ENCODE measurements around the gene OAS2. TPM values are rescaled to one million over a fixed set of nuclear protein-coding genes. Genes with fewer than 3 reads are reported as not detected.
A peak's percentile ranks its signal among the peaks of the same experiment; 100 is the strongest.

OAS2 gene
- total RNA-seq, 2 experiments from 2014 or later, result 327 to 331 TPM

DNA sequence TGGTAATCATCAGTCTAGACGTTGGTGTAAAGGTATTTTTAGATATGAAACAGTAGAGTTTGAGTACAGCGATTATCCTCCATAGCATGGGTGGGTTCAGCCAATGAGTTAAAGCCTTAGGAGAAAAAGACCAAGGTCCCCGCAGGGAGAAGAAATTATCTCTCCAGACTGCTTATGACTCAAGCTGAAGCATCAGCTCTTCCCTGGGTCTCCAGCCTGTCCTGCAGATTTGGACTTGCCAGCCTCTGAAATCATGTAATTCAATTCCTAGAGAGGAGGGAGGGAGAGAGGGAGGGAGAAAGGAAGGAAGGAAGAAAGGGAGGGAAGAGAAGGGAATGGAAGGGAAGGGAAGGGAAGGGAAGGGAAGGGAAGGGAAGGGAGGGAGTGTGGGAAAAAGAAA lies 66.2 kb downstream of the OAS2 start:
- DNase-seq, result no peak
- CTCF ChIA-PET, result interaction anchor here (1.6 kb wide), 1 partner anchor 54 kb away, joined by 3 read pairs; no protein-coding TSS in a partner anchor
- H3K27ac Mint-ChIP-seq, result no peak overlapping the region
- no peak overlapping the region for H3K4me3 Mint-ChIP-seq
- peaks cover 5% of the 10 kb centered on the region for H3K4me1 Mint-ChIP-seq
- H3K27me3 Mint-ChIP-seq, result peaks cover 2% of the 10 kb centered on the region
- H3K36me3 Mint-ChIP-seq (ENCODE audit: low read depth), result no peaks in the 10 kb centered on the region
- H3K9me3 Mint-ChIP-seq, result no peaks in the 10 kb centered on the region
- POLR2A ChIA-PET, result no interaction called here

GRCh38 chr12:113048716-113049127 lies 70.4 kb downstream of the OAS2 start:
- Mint-ChIP-seq H3K4me3 (no peak overlapping the region), H3K9me3 (no peaks in the 10 kb centered on the region), H3K27ac (no peak overlapping the region), H3K27me3 (peaks cover 2% of the 10 kb centered on the region), H3K4me1 (no peaks in the 10 kb centered on the region), H3K36me3 (ENCODE audit: low read depth) (no peaks in the 10 kb centered on the region)
- POLR2A ChIA-PET, result no interaction called here
- CTCF ChIA-PET, result interaction anchor here (0.5 to 4.4 kb wide), 13 partner anchors 11 to 477 kb away, joined by 3 to 46 read pairs (median 4); no protein-coding TSS in a partner anchor
- DNase-seq, result peak; percentile 57

GRCh38 chr12:113049976-113050742 lies 71.8 kb downstream of the OAS2 start:
- CTCF ChIA-PET, result interaction anchor here (1.6 to 4.4 kb wide), 5 partner anchors 48 to 123 kb away, joined by 4 to 46 read pairs (median 8); no protein-coding TSS in a partner anchor
- no peaks in the 10 kb centered on the region for H3K9me3 Mint-ChIP-seq
- no peak for DNase-seq
- POLR2A ChIA-PET, result no interaction called here
- no peaks in the 10 kb centered on the region for H3K36me3 Mint-ChIP-seq (ENCODE audit: low read depth)
- H3K27me3 Mint-ChIP-seq, result peaks cover 10% of the 10 kb centered on the region
- H3K4me1 Mint-ChIP-seq, result no peaks in the 10 kb centered on the region
- H3K27ac Mint-ChIP-seq, result no peak overlapping the region
- no peak overlapping the region for H3K4me3 Mint-ChIP-seq

- Mint-ChIP-seq H3K9me3 (no peaks in the 10 kb centered on the region), H3K36me3 (ENCODE audit: low read depth) (no peaks in the 10 kb centered on the region), H3K27me3 (peaks cover 15% of the 10 kb centered on the region), H3K4me3 (no peak overlapping the region), H3K27ac (no peak overlapping the region), H3K4me1 (no peaks in the 10 kb centered on the region)
- no peak for DNase-seq
- ChIA-PET POLR2A (no interaction called here), CTCF (interaction anchor here (1.6 to 4.4 kb wide), 3 partner anchors 48 to 122 kb away, joined by 4 to 46 read pairs (median 4); no protein-coding TSS in a partner anchor)
Observed at GRCh38 chr12:113050795-113051194, 72.5 kb downstream of the OAS2 start.

DNA sequence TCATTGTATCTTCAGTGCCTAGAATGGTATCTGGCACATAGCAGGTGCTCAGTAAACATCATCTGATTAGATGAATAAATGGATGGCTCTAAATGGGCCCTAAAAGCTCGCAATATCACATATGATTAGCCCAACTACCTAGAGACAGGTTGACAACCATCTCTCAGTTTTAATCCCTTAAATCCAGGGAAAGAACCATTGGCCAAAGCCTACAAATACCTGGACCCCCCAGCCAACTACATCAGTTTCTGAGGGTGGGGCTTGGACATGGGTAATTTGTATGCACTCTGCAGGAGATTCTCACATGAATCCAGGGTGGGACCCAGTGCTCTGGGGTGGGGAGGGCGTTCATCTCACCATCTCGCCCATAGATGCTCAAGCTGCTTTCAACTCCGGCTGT lies 73.4 kb downstream of the OAS2 start:
- POLR2A ChIA-PET, result no interaction called here
- H3K36me3 Mint-ChIP-seq (ENCODE audit: low read depth), result no peaks in the 10 kb centered on the region
- peaks cover 2% of the 10 kb centered on the region for H3K4me1 Mint-ChIP-seq
- peaks cover 20% of the 10 kb centered on the region for H3K27me3 Mint-ChIP-seq
- no peak overlapping the region for H3K4me3 Mint-ChIP-seq
- DNase-seq, result no peak
- CTCF ChIA-PET, result interaction anchor here (1.6 to 4.4 kb wide), 2 partner anchors 47 to 121 kb away, joined by 4 to 46 read pairs; no protein-coding TSS in a partner anchor
- no peaks in the 10 kb centered on the region for H3K9me3 Mint-ChIP-seq
- H3K27ac Mint-ChIP-seq, result no peak overlapping the region

- Mint-ChIP-seq H3K4me3 (no peak overlapping the region), H3K4me1 (peaks cover 2% of the 10 kb centered on the region), H3K9me3 (no peaks in the 10 kb centered on the region), H3K36me3 (ENCODE audit: low read depth) (no peaks in the 10 kb centered on the region), H3K27ac (no peak overlapping the region), H3K27me3 (peaks cover 20% of the 10 kb centered on the region)
- ChIA-PET POLR2A (no interaction called here), CTCF (no interaction called here)
- DNase-seq, result no peak
Observed at GRCh38 chr12:113052326-113052725, 74.0 kb downstream of the OAS2 start.

DNA sequence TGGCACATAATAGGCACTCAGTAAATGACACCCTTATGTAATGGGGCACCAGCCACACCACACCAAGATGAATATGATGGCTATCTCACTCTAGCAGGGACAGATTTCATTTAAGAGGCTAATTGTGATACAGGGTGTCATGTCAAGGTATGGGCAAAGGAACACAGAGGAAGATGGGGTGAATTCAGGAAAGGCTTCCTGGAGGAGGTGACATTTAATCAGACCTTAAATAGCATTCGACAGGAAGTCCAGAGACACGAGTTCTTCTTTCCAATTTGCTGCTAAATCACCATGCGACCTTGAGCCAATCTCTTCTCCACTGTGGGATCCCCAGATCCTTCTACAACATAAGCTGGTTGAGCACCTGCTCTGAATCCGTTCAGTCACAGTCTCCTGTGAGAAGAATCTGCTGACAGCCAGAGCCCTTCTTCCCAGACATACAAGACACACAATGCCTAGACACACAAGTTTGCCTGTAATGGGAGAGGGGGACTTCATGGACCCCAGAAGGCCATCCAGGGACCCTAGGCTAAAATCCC lies 76.7 kb downstream of the OAS2 start:
- CTCF ChIA-PET, result no interaction called here
- POLR2A ChIA-PET, result no interaction called here
- Mint-ChIP-seq H3K36me3 (ENCODE audit: low read depth) (no peaks in the 10 kb centered on the region), H3K9me3 (no peaks in the 10 kb centered on the region), H3K4me3 (no peak overlapping the region), H3K27ac (no peak overlapping the region), H3K27me3 (peaks cover 20% of the 10 kb centered on the region), H3K4me1 (peaks cover 2% of the 10 kb centered on the region)
- no peak for DNase-seq

GRCh38 chr12:113055594-113056380 lies 77.5 kb downstream of the OAS2 start:
- Mint-ChIP-seq H3K27me3 (peaks cover 20% of the 10 kb centered on the region), H3K9me3 (no peaks in the 10 kb centered on the region), H3K4me1 (peaks cover 2% of the 10 kb centered on the region), H3K4me3 (no peak overlapping the region), H3K36me3 (ENCODE audit: low read depth) (no peaks in the 10 kb centered on the region), H3K27ac (no peak overlapping the region)
- ChIA-PET CTCF (no interaction called here), POLR2A (no interaction called here)
- DNase-seq, result no peak

GRCh38 chr12:113056381-113056630 lies 78.0 kb downstream of the OAS2 start:
- POLR2A ChIA-PET, result no interaction called here
- CTCF ChIA-PET, result no interaction called here

GRCh38 chr12:113056631-113057488 lies 78.5 kb downstream of the OAS2 start, which contains the start of gene DTX1:
Gene DTX1 (plus strand): TSS chr12:113056730. CDS start chr12:113058193, 1,463 bp downstream.
- Mint-ChIP-seq H3K27ac (no peak within 1 kb of the TSS), H3K4me3 (no peak within 1 kb of the TSS), H3K9me3 (no peaks in the 10 kb centered on the region), H3K4me1 (peaks cover 2% of the 10 kb centered on the region), H3K27me3 (peaks cover 20% of the 10 kb centered on the region), H3K36me3 (ENCODE audit: low read depth) (no peaks in the 10 kb centered on the region)
- no peak for DNase-seq
- ChIA-PET CTCF (no interaction called here), POLR2A (no interaction called here)

More at GRCh38 chr12:113056381-113056630, 78.0 kb downstream of the OAS2 start:
- Mint-ChIP-seq H3K9me3 (no peaks in the 10 kb centered on the region), H3K4me1 (peaks cover 2% of the 10 kb centered on the region), H3K36me3 (ENCODE audit: low read depth) (no peaks in the 10 kb centered on the region), H3K27me3 (peaks cover 20% of the 10 kb centered on the region), H3K27ac (no peak overlapping the region), H3K4me3 (no peak overlapping the region)
- no peak for DNase-seq

GRCh38 chr12:113057565-113058485 lies 79.5 kb downstream of the OAS2 start:
- peaks cover 2% of the 10 kb centered on the region for H3K4me1 Mint-ChIP-seq
- H3K27me3 Mint-ChIP-seq, result peaks cover 20% of the 10 kb centered on the region
- no peaks in the 10 kb centered on the region for H3K9me3 Mint-ChIP-seq
- H3K36me3 Mint-ChIP-seq (ENCODE audit: low read depth), result no peaks in the 10 kb centered on the region
- ChIA-PET CTCF (interaction anchor here (1.1 to 1.5 kb wide), 2 partner anchors 40 to 95 kb away, joined by 3 to 4 read pairs; no protein-coding TSS in a partner anchor), POLR2A (no interaction called here)
- no peak for DNase-seq
- no peak overlapping the region for H3K27ac Mint-ChIP-seq
- no peak overlapping the region for H3K4me3 Mint-ChIP-seq

DNA sequence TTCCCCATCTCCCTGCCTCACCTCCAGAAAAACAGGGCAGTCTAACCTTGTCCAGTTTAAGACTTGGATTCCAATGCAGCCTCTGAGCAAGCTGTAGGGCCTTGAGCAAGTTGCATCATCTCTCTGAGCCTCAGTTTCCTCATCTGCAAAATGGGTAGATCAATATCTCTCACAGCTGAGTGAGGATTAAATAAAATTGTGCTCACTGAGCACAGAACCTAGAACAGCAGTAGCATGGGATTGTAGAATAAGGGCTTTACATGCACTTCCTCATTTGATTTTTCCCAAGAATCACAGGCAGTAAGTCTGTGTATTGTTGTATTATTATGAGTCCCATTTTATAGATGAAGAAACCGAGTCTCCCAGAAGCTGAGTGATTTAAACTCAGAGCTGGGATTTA lies 80.2 kb downstream of the OAS2 start:
- DNase-seq, result no peak
- ChIA-PET POLR2A (no interaction called here), CTCF (interaction anchor here (1.1 to 1.5 kb wide), 2 partner anchors 39 to 95 kb away, joined by 3 to 4 read pairs; no protein-coding TSS in a partner anchor)
- Mint-ChIP-seq H3K4me1 (peaks cover 2% of the 10 kb centered on the region), H3K27ac (no peak overlapping the region), H3K36me3 (ENCODE audit: low read depth) (no peaks in the 10 kb centered on the region), H3K4me3 (no peak overlapping the region), H3K9me3 (no peaks in the 10 kb centered on the region), H3K27me3 (peaks cover 20% of the 10 kb centered on the region)

Data from activated CD4-positive, alpha-beta memory T cell treated with anti-CD3 and anti-CD28 coated beads, Interleukin-2, amount 10 ng/mL, durations not matched to agents 7 days and 5 days (primary cell).